Right lobe of liver (tissue), 6 donors: ENCODE measurements around the gene CCDC149. TPM values are rescaled to one million over a fixed set of nuclear protein-coding genes. Genes with fewer than 3 reads are reported as not detected.

Experiments
- ATAC-seq, 4 donors: fragments of 200-7000 bp; cut with Tn5 transposase; one replicate each; pipeline ENCODE4 v1.9.1; 2020; ENCODE audit warnings: mild to moderate bottlenecking in 4 of 4, moderate library complexity in 4 of 4
- DNase-seq, 3 donors: peaks; one replicate each; pipeline ENCODE4 v3.0.0-alpha.2; 2020
- H3K27ac ChIP-seq, 3 donors: fragments of 200-600 bp; one replicate each; pipeline ENCODE4 v1.8.0; 2022
- H3K27me3 ChIP-seq, 2 donors: fragments of 200-600 bp; one replicate each; pipeline ENCODE4 v1.8.0; 2022
- H3K36me3 ChIP-seq, 4 donors: fragments of 200-600 bp; sonication (generic) in 1 of 4; one replicate each; pipeline versions ENCODE4 v1.5.1 to v1.8.0; 2017 to 2022; ENCODE audit warnings: control low read depth in 1 of 4
- H3K4me1 ChIP-seq, 4 donors: fragments of 200-600 bp; sonication (generic) in 1 of 4; one replicate each; pipeline versions ENCODE4 v1.5.1 to v1.8.0; 2017 to 2022; ENCODE audit warnings: control low read depth in 1 of 4
- H3K4me3 ChIP-seq, 3 donors: fragments of 200-600 bp; one replicate each; pipeline ENCODE4 v1.8.0; 2022
- H3K9me3 ChIP-seq, 4 donors: fragments of 200-600 bp; sonication (generic) in 1 of 4; one replicate each; pipeline versions ENCODE4 v1.5.1 to v1.8.0; 2017 to 2022; ENCODE audit warnings: control low read depth in 1 of 4
- POLR2A ChIP-seq: fragments of 450-650 bp; IDR thresholded peaks from one replicate; pipeline ENCODE4 v1.6.1; 2017; ENCODE audit warnings: antibody characterized with exemption, mild to moderate bottlenecking
- WGBS: methylation state at CpG from one replicate; pipeline ENCODE4 v1.1.6; 2018; ENCODE audit warnings: low coverage, low lambda C conversion rate; ENCODE audit not compliant: insufficient coverage; ENCODE audit errors: missing lambda C conversion rate; 5-methylcytosine and 5-hydroxymethylcytosine counted together
- intact Hi-C, 2 donors: fragments of 100-400 bp; cut with DNase I; formaldehyde crosslinking; loops; one replicate each; pipeline versions ENCODE4 v1.11.2 to v1.14.1; 2022
- total RNA-seq, 6 experiments: library from RNA; depleted of rRNA in 2 of 6; stranded (reverse); fragments of >200 nt in 2 of 6; fragmentation: NEBNext Ultra II Directional in 3 of 6; extraction: Animal tissue kit (Norgen Biotek cat#: 25700) in 3 of 6; gene quantifications; one replicate each; pipeline versions ENCODE4 v1.1.0 to v1.2.4, GENCODE V29; 2016 to 2023
- TF ChIP-seq, protein P1 (sequence below), 4 donors: fragments of 200-600 bp in 3 of 4; fragments of 450-650 bp in 1 of 4; IDR thresholded peaks; one replicate each; pipeline versions ENCODE4 v1.5.1 to v1.8.0; 2016 to 2022; ENCODE audit warnings: antibody characterized with exemption in 4 of 4, mild to moderate bottlenecking in 2 of 4
- donor health status: DM: no; HTN: yes; CAD: no.
- donor health status: DM: no; HTN: no; CAD: no.
- donor health status: DM: no; HTN: no; CAD: no.
- donor health status: DM: no; HTN: yes; CAD: no.
- donor health status: DM: no; HTN: yes; CAD: no.

The CCDC149 gene
- total RNA-seq, 6 experiments from 2014 or later = 3.9 to 8.0 (median 5.2) TPM

DNA sequence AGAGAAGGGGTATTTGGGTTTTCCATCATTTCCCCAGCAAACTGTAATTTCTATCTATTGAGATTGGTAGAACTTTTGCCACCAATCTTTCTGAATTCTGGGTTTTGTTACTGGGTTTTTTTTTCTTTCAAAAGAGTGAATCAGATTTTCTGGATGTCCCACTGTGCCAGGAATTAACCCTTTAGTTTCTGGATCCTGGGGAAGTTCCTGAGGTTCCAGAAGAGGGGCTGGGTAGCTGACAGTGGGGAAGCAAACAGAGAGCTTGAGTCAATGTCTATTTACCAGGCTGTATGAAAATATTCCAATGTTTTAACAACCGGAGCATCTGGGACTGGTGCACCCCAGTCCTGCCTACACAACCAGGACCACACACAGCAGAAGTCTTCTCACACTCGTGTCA, 143.3 kb downstream of the CCDC149 start:
- Histone ChIP-seq H3K27me3 (no peaks in the 10 kb centered on the region), H3K27ac (no peak overlapping the region), H3K36me3 (no peaks in the 10 kb centered on the region), H3K4me1 (no peaks in the 10 kb centered on the region), H3K9me3 (no peaks in the 10 kb centered on the region), H3K4me3 (no peak overlapping the region)
- intact Hi-C loops = no loop called here
- no peak for TF ChIP-seq POLR2A
- TF ChIP-seq, protein P1, sequence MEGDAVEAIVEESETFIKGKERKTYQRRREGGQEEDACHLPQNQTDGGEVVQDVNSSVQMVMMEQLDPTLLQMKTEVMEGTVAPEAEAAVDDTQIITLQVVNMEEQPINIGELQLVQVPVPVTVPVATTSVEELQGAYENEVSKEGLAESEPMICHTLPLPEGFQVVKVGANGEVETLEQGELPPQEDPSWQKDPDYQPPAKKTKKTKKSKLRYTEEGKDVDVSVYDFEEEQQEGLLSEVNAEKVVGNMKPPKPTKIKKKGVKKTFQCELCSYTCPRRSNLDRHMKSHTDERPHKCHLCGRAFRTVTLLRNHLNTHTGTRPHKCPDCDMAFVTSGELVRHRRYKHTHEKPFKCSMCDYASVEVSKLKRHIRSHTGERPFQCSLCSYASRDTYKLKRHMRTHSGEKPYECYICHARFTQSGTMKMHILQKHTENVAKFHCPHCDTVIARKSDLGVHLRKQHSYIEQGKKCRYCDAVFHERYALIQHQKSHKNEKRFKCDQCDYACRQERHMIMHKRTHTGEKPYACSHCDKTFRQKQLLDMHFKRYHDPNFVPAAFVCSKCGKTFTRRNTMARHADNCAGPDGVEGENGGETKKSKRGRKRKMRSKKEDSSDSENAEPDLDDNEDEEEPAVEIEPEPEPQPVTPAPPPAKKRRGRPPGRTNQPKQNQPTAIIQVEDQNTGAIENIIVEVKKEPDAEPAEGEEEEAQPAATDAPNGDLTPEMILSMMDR (IDR thresholded peaks at IDR 0.05) = no peak
- ATAC-seq = no peak
- WGBS = 59% methylated on average over 2 of the region's 2 CpGs
- no peak for DNase-seq

GRCh38 chr4:24768604-24769003, 144.2 kb downstream of the CCDC149 start:
- H3K36me3 ChIP-seq = no peaks in the 10 kb centered on the region
- intact Hi-C loops = no loop called here
- H3K4me3 ChIP-seq = no peak overlapping the region
- TF ChIP-seq, protein P1 (IDR thresholded peaks at IDR 0.05) = no peak
- TF ChIP-seq POLR2A = no peak
- H3K27ac ChIP-seq = no peak overlapping the region
- no peaks in the 10 kb centered on the region for H3K9me3 ChIP-seq
- H3K4me1 ChIP-seq = no peaks in the 10 kb centered on the region
- ATAC-seq (no peak), DNase-seq (no peak)
- no peaks in the 10 kb centered on the region for H3K27me3 ChIP-seq

DNA sequence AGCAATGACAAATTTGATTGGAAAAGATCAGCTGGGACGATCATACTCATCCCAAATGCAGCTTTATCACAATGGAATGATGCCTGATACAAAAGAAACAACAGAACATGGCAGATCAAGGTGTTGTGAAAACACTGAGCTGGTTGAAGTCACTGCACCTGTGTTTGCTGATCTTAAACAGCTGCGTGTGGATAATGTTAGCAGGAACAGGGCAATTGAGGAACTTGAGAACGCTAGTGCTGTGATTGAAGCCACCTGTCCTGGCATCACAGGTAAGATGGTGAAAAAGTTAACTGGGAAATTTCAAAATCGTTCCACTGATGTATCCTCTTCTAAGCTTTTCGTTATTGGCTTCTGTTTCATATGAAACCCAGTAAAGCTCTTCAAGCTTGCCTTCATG, 144.8 kb downstream of the CCDC149 start:
- 58% methylated on average over 5 of the region's 5 CpGs for WGBS

GRCh38 chr4:24765376-24765988, 147.4 kb downstream of the CCDC149 start:
- Histone ChIP-seq H3K27ac (no peak overlapping the region), H3K36me3 (no peaks in the 10 kb centered on the region), H3K4me1 (no peaks in the 10 kb centered on the region), H3K27me3 (no peaks in the 10 kb centered on the region), H3K9me3 (no peaks in the 10 kb centered on the region), H3K4me3 (no peak overlapping the region)
- intact Hi-C loops = no loop called here
- 86% methylated on average over 4 of the region's 4 CpGs for WGBS
- TF ChIP-seq, protein P1 (IDR thresholded peaks at IDR 0.05) = no peak
- TF ChIP-seq POLR2A = no peak
- ATAC-seq = no peak
- DNase-seq = no peak

More for the DNA sequence above, 144.8 kb downstream of the CCDC149 start:
- Histone ChIP-seq H3K36me3 (no peaks in the 10 kb centered on the region), H3K27ac (no peak overlapping the region), H3K4me1 (no peaks in the 10 kb centered on the region), H3K9me3 (no peaks in the 10 kb centered on the region), H3K4me3 (no peak overlapping the region), H3K27me3 (no peaks in the 10 kb centered on the region)
- ATAC-seq = no peak
- TF ChIP-seq, protein P1 (IDR thresholded peaks at IDR 0.05) = no peak
- no peak for TF ChIP-seq POLR2A
- no peak for DNase-seq
- intact Hi-C loops = no loop called here

DNA sequence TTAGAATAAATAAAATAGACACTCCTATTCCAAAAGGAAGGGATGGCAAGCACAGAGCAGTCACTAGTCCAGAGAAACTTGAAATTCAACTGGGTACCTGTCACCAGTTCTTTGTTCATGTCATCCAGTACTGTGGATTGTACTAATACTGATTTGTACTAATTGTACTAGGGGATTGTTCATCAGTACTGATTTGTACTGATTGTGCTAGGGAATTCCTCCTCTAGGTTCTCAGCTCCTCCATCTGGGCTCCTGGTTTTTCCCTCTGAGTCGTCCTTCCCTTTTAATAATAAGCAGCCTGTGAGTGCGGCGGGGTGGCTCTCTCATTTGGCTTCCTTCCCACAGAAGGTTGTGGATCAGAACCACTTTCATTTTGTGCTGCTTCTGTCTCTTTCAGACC, 148.5 kb downstream of the CCDC149 start:
- 66% methylated on average over 3 of the region's 3 CpGs for WGBS
- no peak overlapping the region for H3K27ac ChIP-seq
- ATAC-seq = no peak

More for the DNA sequence above, 148.5 kb downstream of the CCDC149 start:
- Histone ChIP-seq H3K27me3 (no peaks in the 10 kb centered on the region), H3K9me3 (no peaks in the 10 kb centered on the region), H3K4me1 (no peaks in the 10 kb centered on the region), H3K4me3 (no peak overlapping the region), H3K36me3 (no peaks in the 10 kb centered on the region)
- TF ChIP-seq POLR2A = no peak
- TF ChIP-seq, protein P1 (IDR thresholded peaks at IDR 0.05) = no peak
- intact Hi-C loops = no loop called here
- no peak for DNase-seq
